ENCODE data around the gene SLC35F4. TPM values are rescaled to one million over a fixed set of nuclear protein-coding genes. Genes with fewer than 3 reads are reported as not detected.
"Not testable (repeated sequence)": the region's sequence is repeated elsewhere in the genome, so short reads cannot be mapped to it uniquely, and the experiment has no call there.

The SLC35F4 gene
- total RNA-seq, 6 experiments from 2014 or later = not detected

GRCh38 chr14:57712698-57713097 is 153.2 kb downstream of the SLC35F4 start:
- peaks cover 4% of the 10 kb centered on the region; the same call in 1 of the 2 replicates for H3K36me3 Mint-ChIP-seq (ENCODE audit: low read depth)

DNA sequence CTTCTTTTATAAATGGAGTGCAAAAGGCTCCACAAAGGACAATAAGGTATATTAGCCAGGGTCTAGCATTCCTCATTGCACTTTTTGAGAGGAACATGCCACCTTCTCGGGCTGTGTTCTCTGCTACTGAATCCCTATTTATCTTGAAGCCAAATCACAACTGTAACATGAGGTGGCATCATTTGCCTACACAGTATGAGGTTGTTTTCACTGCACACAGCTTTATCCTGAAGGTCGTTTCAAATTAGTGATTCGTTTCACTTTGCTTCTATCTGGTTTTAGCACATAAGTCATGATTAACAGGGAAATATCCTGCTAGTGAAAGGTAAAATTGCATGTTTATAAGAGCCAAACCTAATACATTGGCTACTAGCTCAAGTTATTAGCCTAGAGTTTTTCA is 153.8 kb downstream of the SLC35F4 start:
- Mint-ChIP-seq H3K4me3 (no peak overlapping the region), H3K4me1 (ENCODE audit: low read depth) (no peaks in the 10 kb centered on the region), H3K27me3 (ENCODE audit: insufficient read depth) (no peaks in the 10 kb centered on the region), H3K27ac (no peak overlapping the region), H3K9me3 (peaks cover 48% of the 10 kb centered on the region), H3K36me3 (ENCODE audit: low read depth) (peaks cover 4% of the 10 kb centered on the region; the same call in 1 of the 2 replicates)
- TF ChIP-seq CTCF (IDR thresholded peaks at IDR 0.05) = no peak
- no peak for DNase-seq

More at GRCh38 chr14:57712698-57713097, 153.2 kb downstream of the SLC35F4 start:
- no peaks in the 10 kb centered on the region for H3K27me3 Mint-ChIP-seq (ENCODE audit: insufficient read depth)
- TF ChIP-seq CTCF (IDR thresholded peaks at IDR 0.05) = no peak
- no peak overlapping the region for H3K27ac Mint-ChIP-seq
- H3K9me3 Mint-ChIP-seq = peaks cover 45% of the 10 kb centered on the region
- H3K4me1 Mint-ChIP-seq (ENCODE audit: low read depth) = no peaks in the 10 kb centered on the region
- no peak overlapping the region for H3K4me3 Mint-ChIP-seq
- DNase-seq = no peak

GRCh38 chr14:57709909-57710308 is 156.0 kb downstream of the SLC35F4 start:
- DNase-seq = no peak
- H3K36me3 Mint-ChIP-seq (ENCODE audit: low read depth) = peaks cover 4% of the 10 kb centered on the region; the same call in 1 of the 2 replicates
- H3K4me3 Mint-ChIP-seq = no peak overlapping the region
- H3K4me1 Mint-ChIP-seq (ENCODE audit: low read depth) = no peaks in the 10 kb centered on the region
- no peak for TF ChIP-seq CTCF (IDR thresholded peaks at IDR 0.05)
- peaks cover 44% of the 10 kb centered on the region for H3K9me3 Mint-ChIP-seq
- H3K27me3 Mint-ChIP-seq (ENCODE audit: insufficient read depth) = no peaks in the 10 kb centered on the region; the same call in 1 of the 2 replicates
- H3K27ac Mint-ChIP-seq = no peak overlapping the region

DNA sequence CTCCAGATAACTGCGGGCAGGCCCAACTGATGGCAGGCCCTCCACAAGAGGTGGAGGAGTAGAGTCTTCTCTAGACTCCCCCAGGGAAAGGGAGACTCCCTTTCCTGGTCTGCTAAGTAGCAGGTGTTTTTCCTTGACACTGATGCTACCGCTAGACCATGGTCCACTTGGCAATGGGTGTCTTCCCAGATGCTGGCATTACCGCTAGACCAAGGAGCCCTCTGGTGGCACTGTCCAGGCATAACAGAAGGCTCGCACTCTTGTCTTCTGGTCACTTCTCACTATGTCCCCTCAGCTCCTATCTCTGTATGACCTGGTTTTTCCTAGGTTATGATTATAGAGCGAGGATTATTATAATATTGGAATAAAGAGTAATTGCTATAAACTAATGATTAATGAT is 156.8 kb downstream of the SLC35F4 start:
- not testable (repeated sequence) for H3K4me3 Mint-ChIP-seq; H3K36me3 Mint-ChIP-seq (ENCODE audit: low read depth); H3K4me1 Mint-ChIP-seq (ENCODE audit: low read depth); H3K27me3 Mint-ChIP-seq (ENCODE audit: insufficient read depth); DNase-seq; H3K27ac Mint-ChIP-seq
- H3K9me3 Mint-ChIP-seq = peaks cover 40% of the 10 kb centered on the region

- Mint-ChIP-seq H3K9me3 (peaks cover 45% of the 10 kb centered on the region), H3K36me3 (ENCODE audit: low read depth) (peaks cover 4% of the 10 kb centered on the region; the same call in 1 of the 2 replicates), H3K4me3 (no peak overlapping the region), H3K27me3 (ENCODE audit: insufficient read depth) (no peaks in the 10 kb centered on the region; the same call in 1 of the 2 replicates), H3K4me1 (ENCODE audit: low read depth) (no peaks in the 10 kb centered on the region), H3K27ac (no peak overlapping the region)
- DNase-seq = no peak
- TF ChIP-seq CTCF (IDR thresholded peaks at IDR 0.05) = no peak
These were observed 158.7 kb downstream of the SLC35F4 start for GRCh38 chr14:57707219-57707618.

- no peak for TF ChIP-seq CTCF (IDR thresholded peaks at IDR 0.05)
- no peak for DNase-seq
- Mint-ChIP-seq H3K36me3 (ENCODE audit: low read depth) (peaks cover 4% of the 10 kb centered on the region; the same call in 1 of the 2 replicates), H3K4me3 (no peak overlapping the region), H3K4me1 (ENCODE audit: low read depth) (no peaks in the 10 kb centered on the region), H3K27me3 (ENCODE audit: insufficient read depth) (no peaks in the 10 kb centered on the region; the same call in 1 of the 2 replicates), H3K9me3 (peaks cover 26% of the 10 kb centered on the region), H3K27ac (no peak overlapping the region)
These were observed 161.1 kb downstream of the SLC35F4 start for GRCh38 chr14:57704763-57705162.
